HTR-8/SVneo (cell line): ENCODE results near the gene SYT9.

Source experiments
- DNase-seq: peaks from one replicate; pipeline ENCODE4 v3.0.0; 2011; ENCODE audit warnings: low spot score, mixed read lengths; ENCODE audit not compliant: insufficient read length
- FAIRE-seq: peaks from 2 replicates; lab custom pipeline; 2011; peaks lifted over from hg19 to GRCh38; lab: Jason Lieb, UNC

The SYT9 gene

GRCh38 chr11:7251836-7252682 is at the start of gene SYT9:
Gene SYT9 (plus strand): TSS chr11:7251904. CDS start chr11:7252187, 283 bp downstream.
- DNase-seq: no peak
- no peak for FAIRE-seq

- DNase-seq (no peak), FAIRE-seq (no peak)
Observed at GRCh38 chr11:7202412-7202811, 49.3 kb upstream of the SYT9 start.

- FAIRE-seq (no peak), DNase-seq (no peak)
Observed at GRCh38 chr11:7204778-7205177, 46.9 kb upstream of the SYT9 start.

GRCh38 chr11:7208391-7208790 is 43.3 kb upstream of the SYT9 start:
- FAIRE-seq (no peak), DNase-seq (no peak)

- FAIRE-seq (no peak), DNase-seq (no peak)
Observed at GRCh38 chr11:7219491-7219890, 32.2 kb upstream of the SYT9 start.

- DNase-seq: no peak
- no peak for FAIRE-seq
Observed at GRCh38 chr11:7220636-7221035, 31.1 kb upstream of the SYT9 start.

- FAIRE-seq (no peak), DNase-seq (no peak)
Observed at GRCh38 chr11:7222619-7223018, 29.1 kb upstream of the SYT9 start.

- DNase-seq (no peak), FAIRE-seq (no peak)
Observed at GRCh38 chr11:7239877-7240276, 11.8 kb upstream of the SYT9 start.

- DNase-seq (no peak), FAIRE-seq (no peak)
Observed at GRCh38 chr11:7245341-7245740, 6.4 kb upstream of the SYT9 start.

GRCh38 chr11:7246179-7246578 is 5.5 kb upstream of the SYT9 start:
- FAIRE-seq: no peak
- DNase-seq: no peak

GRCh38 chr11:7250166-7250565 is 1.5 kb upstream of the SYT9 start:
- DNase-seq (no peak), FAIRE-seq (no peak)

GRCh38 chr11:7251487-7251835 is 243 bp upstream of the SYT9 start:
- DNase-seq: no peak
- FAIRE-seq: no peak

- FAIRE-seq: no peak
- DNase-seq: no peak
Observed at GRCh38 chr11:7252683-7253213, 1.0 kb downstream of the SYT9 start.

GRCh38 chr11:7253800-7254199 is 2.1 kb downstream of the SYT9 start:
- no peak for DNase-seq
- FAIRE-seq: no peak

GRCh38 chr11:7254731-7255291 is 3.1 kb downstream of the SYT9 start:
- FAIRE-seq: no peak

GRCh38 chr11:7256943-7257342 is 5.2 kb downstream of the SYT9 start:
- DNase-seq: no peak
- no peak for FAIRE-seq

More at GRCh38 chr11:7254731-7255291, 3.1 kb downstream of the SYT9 start:
- no peak for DNase-seq

GRCh38 chr11:7257724-7258123 is 6.0 kb downstream of the SYT9 start:
- DNase-seq: no peak
- FAIRE-seq: no peak

- no peak for DNase-seq
- FAIRE-seq: no peak
Observed at GRCh38 chr11:7261578-7261977, 9.9 kb downstream of the SYT9 start.

- no peak for DNase-seq
- no peak for FAIRE-seq
Observed at GRCh38 chr11:7262672-7263071, 11.0 kb downstream of the SYT9 start.

GRCh38 chr11:7263842-7264241 is 12.1 kb downstream of the SYT9 start:
- DNase-seq (no peak), FAIRE-seq (no peak)

- no peak for DNase-seq
- no peak for FAIRE-seq
Observed at GRCh38 chr11:7268758-7269157, 17.1 kb downstream of the SYT9 start.
